ENCODE data around the gene NRGN.

NRGN gene

GRCh38 chr11:124742555-124742954, 2.8 kb downstream of the NRGN start:
- no peak for DNase-seq

GRCh38 chr11:124743050-124743449, 3.3 kb downstream of the NRGN start:
- no peak for DNase-seq

GRCh38 chr11:124745270-124745834, 5.6 kb downstream of the NRGN start:
- DNase-seq: no peak

- peak; percentile 33 for DNase-seq
Observed at GRCh38 chr11:124745835-124746620, 6.3 kb downstream of the NRGN start.

GRCh38 chr11:124746621-124747243, 7.0 kb downstream of the NRGN start:
- DNase-seq: peak; percentile 85

GRCh38 chr11:124747406-124748099, 7.8 kb downstream of the NRGN start:
- DNase-seq: no peak

- DNase-seq: no peak
Observed at GRCh38 chr11:124748100-124748418, 8.3 kb downstream of the NRGN start.

- no peak for DNase-seq
Observed at GRCh38 chr11:124748481-124749343, 9.0 kb downstream of the NRGN start.

- DNase-seq: no peak
Observed at GRCh38 chr11:124749912-124750311, 10.2 kb downstream of the NRGN start.

GRCh38 chr11:124751391-124751740, 11.6 kb downstream of the NRGN start:
- no peak for DNase-seq

- no peak for DNase-seq
Observed at GRCh38 chr11:124751741-124752470, 12.2 kb downstream of the NRGN start, which contains the start of gene VSIG2. TSS of gene VSIG2 (minus strand) at chr11:124752255. CDS start at chr11:124752137, 118 bp downstream.

GRCh38 chr11:124752471-124753102, 12.8 kb downstream of the NRGN start:
- no peak for DNase-seq

- DNase-seq: no peak
Observed at GRCh38 chr11:124753205-124753604, 13.5 kb downstream of the NRGN start.

GRCh38 chr11:124753624-124754023, 13.9 kb downstream of the NRGN start:
- no peak for DNase-seq

GRCh38 chr11:124754309-124754708, 14.6 kb downstream of the NRGN start:
- no peak for DNase-seq

- DNase-seq: no peak
Observed at GRCh38 chr11:124754710-124755109, 15.0 kb downstream of the NRGN start.

GRCh38 chr11:124756033-124756752, 16.5 kb downstream of the NRGN start:
- no peak for DNase-seq

GRCh38 chr11:124756753-124757227, 17.0 kb downstream of the NRGN start:
- DNase-seq: no peak

- DNase-seq: no peak
Observed at GRCh38 chr11:124757320-124757719, 17.6 kb downstream of the NRGN start.
